Ramos (cell line): Measurements from ENCODE around the gene ZBTB3.
"Not testable (repeated sequence)": the region's sequence is repeated elsewhere in the genome, so short reads cannot be mapped to it uniquely, and the experiment has no call there.

Experiments
- in situ Hi-C: fragments of 300-500 bp; cut with MboI; formaldehyde crosslinking; loops from one replicate; pipeline ENCODE4 v1.14.3; 2022; ENCODE audit warnings: low sequenced_read_pairs; ENCODE audit not compliant: unreplicated experiment

The ZBTB3 gene

DNA sequence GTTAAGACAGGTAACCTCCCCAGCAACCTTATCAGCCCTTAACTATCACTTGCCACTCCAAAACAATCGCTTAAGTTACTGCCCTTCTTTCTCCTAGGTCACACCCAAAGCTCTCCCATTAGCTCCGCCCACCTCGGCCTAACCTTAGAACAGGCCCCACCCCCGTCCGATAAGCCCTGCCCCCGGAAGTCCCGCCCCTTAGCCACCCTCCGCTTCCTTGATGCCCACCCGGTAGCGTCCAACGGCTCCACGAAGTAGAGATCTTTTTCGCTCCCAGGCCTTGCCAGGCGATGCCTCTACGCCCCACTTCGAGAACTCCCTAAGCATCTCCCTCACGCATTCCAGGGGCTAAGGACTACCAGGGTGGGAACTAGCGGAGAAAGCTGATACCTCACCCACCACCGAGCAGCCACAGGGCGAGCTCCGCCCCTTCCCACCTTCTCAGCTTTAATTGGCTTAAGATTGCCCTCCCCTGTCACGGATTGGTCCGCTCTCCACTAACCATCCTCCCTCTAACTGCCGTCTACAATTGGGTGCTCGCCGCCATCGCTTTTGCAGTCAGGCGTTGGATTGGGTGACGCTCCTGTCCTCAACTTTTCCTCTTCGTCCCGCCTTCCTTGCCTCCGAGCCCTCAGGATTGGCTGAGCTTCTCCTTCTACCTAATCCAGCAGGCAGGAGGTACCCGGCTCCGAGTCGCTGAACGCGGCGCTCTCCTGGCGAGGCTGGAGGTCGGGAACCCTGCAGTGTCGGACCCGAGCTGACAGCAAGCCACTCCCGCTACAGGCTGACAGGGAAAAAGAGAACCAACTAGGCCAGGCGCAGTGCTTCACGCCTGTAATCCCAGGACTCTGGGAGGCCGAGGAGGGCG is at the start of gene ZBTB3:
TSS of gene ZBTB3 (minus strand) at position 425 of the 868 bp plus-strand sequence. CDS start 496 bp downstream, outside the sequence.
- in situ Hi-C loops, result no loop called here

DNA sequence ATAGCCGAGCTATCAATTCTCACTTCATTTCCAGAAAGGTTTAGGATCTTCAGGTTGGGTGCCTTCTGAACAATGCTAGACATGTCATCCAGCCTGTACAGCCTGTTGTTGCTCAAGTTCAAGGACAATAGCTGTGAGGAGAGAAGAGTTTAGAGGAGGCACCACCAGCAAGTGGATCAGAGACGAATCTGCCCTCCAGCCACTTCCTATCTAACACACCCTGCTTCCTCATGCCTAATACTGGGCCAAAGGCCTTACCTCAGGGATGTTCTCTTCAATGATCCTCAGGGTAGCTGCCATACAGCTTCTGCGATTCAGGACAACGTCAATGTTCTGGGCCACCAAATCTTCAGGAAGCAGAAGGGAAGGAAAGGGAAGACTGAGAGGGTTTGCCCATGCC is 47.1 kb upstream of the ZBTB3 start:
- in situ Hi-C loops, result no loop called here

DNA sequence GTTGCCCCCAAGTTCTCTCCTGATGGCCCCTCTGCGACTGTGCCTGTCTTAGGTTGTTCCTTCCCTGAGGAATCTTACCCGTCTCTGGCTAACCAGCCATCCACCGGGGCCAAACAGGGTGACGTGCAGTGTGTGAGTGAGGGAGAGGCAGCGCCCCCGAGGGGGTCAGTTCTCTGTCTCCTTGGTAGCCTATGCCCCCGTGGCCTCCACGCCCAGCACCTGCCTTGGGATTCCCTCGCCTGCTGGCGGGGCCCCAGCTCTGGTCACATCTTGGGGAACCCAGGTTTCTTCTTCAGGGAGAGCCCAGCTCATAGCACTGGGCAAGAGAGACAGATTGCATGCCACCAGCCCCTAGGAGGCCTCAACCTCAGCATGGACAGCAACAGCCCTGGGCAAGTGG is 45.5 kb upstream of the ZBTB3 start:
- in situ Hi-C loops, result no loop called here

DNA sequence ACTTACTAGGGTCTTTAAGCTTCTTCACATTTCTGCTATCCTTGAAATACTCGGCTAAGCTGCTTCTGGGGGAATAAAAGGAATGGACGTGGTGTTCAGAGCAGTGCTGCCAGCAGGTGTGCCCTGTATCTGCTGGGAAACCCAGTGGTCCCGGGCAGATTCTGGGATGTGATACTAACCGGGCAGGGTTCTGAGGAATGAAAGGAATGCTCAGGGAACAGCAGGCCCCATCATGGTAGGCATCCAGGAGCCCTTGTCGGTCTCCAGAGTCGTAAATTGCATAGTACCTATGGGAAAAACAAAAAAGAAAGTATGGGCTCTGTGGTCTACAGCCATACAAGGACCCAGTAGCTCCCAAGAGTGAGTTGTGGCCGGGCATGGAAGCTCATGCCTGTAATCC is 42.3 kb upstream of the ZBTB3 start:
- in situ Hi-C loops, result no loop called here

DNA sequence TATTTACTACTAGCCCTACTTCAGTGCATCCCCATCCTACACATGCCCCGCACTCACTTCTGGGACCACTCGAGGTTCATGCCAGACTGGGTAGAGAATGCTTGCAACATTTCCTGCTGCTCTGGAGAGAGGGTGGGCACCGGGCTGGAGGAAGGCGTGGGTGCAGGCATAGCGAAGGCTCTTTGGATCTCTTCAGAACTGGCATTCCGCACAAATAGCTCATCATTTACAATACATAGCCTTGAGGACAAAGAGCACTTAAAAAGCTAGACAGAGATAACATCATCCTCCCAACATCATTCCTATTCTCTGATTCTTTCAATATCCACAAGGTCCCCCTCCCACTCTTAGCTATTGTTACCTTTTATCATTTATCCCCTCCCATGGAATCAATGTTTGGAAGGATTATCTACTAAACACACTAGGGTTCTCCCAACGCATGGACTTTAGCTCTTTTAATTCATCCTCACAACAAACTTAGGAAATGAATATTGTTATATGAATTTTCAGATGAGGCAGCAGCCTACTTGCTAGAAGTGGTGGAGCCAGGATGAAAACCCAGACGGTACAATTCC is 40.3 kb upstream of the ZBTB3 start:
- in situ Hi-C loops, result no loop called here

DNA sequence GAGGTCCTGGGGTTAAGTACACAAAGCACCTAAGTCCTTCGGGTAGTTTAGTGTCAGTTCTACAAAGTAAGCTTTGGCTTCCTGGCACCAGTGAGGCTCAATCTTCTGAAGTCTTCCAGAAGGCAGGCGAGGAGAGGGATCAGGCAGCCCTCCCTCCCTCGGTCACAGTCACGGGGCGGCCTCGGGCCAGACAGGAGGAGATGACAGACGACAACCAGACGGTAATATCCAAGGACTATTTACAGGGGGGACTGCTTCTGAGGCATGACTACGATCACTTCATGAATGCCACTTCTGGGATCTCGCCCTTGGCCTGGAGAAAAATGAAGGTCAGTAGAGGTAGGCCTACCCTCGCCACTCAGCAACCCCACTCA is 38.2 kb upstream of the ZBTB3 start:
- in situ Hi-C loops, result no loop called here

DNA sequence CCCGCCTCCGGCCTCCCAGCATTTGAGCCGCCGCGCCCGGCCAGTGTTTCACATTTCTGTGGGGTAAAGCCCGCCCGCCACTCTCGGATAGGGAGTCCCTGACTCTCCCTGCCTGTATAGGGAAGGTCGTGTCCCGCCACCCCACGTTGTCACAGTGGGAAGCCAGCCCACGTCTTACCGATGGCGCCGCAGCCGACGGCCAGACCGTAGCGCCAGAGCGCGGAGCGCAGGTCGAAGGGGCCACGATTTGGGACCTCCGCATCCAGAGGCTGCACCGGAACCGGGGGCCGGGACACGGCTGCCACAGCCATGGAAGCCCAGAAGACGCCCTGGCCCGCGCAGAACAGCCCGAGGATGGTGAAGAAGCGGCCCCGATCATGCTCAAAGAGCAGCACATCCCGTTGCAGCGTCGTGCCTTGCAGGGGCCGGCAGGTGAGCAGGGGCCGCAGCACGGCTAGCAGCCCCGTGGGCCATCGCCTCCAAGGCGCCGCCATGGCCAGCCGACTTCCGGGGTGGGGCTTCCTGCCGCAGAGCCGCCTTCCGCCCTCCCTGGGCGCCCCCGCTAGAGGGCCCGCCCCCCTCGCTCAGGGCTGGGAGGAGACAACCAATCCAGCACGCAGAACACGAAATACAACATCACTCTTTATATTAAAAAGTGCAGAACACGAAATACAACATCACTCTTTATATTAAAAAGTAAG is 37.7 kb upstream of the ZBTB3 start, which contains the start of gene TMEM223:
TSS of gene TMEM223 (minus strand) at position 506 of the 701 bp plus-strand sequence. CDS start at position 494, 12 bp downstream.
- in situ Hi-C loops, result no loop called here

DNA sequence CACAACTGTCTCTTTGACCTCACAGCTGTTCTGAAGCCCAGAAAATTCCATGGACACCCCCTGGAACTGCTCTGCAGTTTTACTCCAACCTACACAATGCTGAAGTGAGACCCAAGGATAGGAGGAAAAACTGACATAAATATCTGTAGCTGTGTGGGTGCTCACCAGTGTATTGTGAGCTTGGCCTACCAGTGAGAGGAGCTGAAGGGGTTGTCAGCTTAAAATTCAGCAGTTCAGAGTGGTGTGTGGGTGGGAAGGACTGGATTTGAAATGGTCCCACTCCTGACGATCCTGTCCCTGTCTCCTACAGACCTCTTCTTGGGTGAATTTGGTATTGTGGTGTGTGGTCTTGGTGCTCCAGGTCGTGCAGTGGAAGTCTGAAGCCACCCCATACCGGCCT is 35.6 kb upstream of the ZBTB3 start:
- in situ Hi-C loops, result loop anchor here (5.0 kb wide), 1 partner anchor 73 kb away; no protein-coding TSS in a partner anchor

DNA sequence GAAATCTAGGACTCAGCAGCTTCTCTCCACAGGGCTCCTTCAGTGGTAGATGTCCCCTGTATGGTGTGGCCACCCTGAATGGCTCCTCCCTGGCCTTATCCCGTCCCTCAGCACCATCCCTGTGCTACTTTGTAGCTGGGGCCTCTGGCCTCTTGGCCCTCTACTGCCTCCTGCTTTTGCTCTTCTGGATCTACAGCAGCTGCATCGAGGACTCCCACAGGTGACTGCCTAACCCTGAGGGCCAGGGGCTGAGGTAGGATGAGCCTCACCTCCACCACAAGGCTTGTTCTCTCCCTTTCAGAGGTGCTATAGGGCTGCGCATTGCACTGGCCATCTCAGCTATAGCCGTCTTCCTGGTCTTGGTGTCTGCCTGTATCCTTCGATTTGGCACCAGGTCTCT is 35.0 kb upstream of the ZBTB3 start:
- in situ Hi-C loops, result loop anchor here (5.0 kb wide), 1 partner anchor 73 kb away; no protein-coding TSS in a partner anchor

DNA sequence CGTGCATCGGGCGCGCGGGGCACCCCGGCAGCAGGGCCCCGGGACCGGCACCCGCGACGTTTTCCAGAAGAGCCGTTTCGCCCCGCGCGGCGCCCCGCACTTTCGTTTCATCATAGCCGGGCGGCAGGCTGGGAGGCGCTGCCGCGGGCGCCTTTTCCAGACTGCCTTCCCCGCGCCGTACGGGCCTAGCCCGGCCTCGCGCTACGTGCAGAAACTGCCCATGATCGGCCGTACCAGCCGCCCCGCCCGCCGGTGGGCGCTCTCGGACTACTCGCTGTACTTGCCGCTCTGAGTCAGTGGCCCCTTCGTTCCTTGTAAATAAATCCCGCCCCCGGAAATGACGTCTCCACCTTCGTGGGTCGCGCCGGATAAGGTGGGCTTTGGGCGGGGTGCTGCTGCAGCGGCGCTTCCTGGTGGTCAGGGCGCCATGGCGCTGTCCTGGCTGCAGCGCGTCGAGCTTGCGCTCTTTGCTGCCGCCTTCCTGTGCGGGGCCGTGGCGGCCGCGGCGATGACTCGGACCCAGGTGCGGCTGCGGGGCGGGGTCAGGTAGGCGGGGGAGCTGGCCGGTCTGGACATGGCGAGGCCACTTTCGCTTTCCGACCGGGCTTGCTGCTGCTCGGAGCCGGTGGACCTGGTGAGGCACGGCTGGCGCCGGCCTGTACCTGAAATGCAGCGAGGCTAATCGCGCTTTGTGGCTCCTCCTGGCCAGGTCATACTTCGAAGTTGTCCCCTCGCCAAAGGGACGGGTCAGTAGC is 33.2 kb upstream of the ZBTB3 start, which contains the start of gene TMEM179B:
TSS of gene TMEM179B (plus strand) at position 398 of the 755 bp plus-strand sequence. CDS start at position 428, 30 bp downstream.
- in situ Hi-C loops, result loop anchor here (5.0 kb wide), 1 partner anchor 75 kb away; no protein-coding TSS in a partner anchor

DNA sequence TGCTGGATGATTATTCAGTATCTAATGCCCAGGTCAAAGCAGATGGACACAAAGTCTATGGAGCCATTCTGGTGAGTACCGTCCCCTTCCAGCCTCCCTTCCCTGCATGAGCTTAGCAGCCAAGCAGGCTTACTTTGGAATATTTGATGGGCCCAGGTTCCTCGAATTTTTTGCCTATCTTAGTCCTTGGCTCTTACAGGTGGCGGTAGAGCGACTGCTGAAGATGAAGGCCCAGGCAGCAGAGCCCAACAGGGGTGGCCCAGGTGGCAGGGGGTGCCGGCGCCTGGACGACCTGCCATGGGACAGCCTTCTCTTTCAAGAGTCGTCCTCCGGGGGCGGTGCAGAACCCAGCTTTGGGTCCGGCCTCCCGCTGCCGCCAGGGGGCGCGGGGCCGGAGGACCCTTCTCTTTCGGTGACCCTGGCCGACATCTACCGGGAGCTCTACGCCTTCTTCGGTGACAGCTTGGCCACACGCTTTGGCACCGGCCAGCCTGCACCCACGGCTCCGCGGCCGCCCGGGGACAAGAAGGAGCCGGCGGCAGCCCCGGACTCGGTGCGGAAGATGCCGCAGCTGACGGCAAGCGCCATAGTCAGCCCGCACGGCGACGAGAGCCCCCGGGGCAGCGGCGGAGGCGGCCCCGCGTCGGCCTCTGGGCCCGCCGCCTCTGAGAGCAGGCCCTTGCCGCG is 32.5 kb upstream of the ZBTB3 start:
- in situ Hi-C loops, result loop anchor here (5.0 kb wide), 1 partner anchor 76 kb away; no protein-coding TSS in a partner anchor

DNA sequence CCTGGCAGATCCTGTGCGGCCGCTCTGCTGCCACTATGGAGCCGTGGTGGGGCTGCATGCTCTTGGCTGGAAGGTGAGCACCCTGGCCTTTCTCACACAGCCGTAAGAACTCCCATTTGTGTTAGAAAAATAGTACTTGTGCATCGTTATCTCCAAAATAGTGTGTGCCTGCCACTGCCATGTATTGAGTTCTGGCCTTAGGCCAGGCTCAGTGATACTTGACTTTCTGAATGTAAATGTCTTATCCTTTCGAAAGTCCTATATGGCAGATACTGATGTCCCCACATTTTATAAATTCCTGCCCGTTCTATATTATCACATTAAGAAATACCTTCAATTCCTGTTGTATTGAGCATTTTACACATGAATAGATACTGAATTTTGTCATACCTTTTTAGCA is 28.8 kb upstream of the ZBTB3 start:
- in situ Hi-C loops, result no loop called here

DNA sequence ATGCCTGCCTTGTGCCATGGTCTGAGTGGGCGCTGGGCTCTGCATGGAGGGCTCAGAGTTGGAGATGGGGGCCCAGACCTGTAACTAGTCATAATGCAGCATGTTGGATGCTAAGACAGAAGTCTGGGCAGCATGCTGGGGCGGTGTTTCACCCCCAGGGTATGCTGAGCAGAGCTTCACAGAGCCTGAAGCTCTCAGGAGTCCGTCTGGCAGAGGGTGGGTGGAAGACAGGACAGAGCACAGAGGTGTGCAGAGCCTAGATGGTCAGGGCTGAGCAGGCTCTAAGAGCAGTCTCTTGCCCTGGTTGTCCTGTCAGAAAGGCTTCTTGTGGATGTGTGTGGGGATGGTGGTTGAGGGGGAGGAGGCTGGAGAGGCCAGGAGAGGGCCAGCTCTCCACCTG is 24.5 kb upstream of the ZBTB3 start:
- in situ Hi-C loops, result no loop called here

DNA sequence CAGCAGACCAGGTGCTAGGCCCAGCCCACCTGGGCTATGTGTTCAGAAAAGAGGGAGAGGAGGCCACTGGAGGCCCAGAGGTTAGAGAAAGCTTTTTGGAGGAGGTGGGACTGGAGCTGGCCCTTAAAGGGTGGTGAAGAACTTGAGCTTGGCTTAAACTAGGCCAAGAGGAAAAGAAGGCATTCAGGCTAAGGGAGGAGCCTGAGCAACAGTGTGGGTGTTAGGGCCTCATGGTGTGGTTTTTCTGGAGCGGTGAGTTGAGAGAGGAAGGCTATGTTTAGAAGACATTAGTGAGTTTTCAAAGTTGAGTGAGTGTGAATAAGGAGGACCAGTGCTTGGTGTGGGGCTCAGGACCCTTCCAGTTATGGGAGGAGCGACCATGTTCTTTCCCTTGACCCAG is 23.4 kb upstream of the ZBTB3 start:
- in situ Hi-C loops, result no loop called here

DNA sequence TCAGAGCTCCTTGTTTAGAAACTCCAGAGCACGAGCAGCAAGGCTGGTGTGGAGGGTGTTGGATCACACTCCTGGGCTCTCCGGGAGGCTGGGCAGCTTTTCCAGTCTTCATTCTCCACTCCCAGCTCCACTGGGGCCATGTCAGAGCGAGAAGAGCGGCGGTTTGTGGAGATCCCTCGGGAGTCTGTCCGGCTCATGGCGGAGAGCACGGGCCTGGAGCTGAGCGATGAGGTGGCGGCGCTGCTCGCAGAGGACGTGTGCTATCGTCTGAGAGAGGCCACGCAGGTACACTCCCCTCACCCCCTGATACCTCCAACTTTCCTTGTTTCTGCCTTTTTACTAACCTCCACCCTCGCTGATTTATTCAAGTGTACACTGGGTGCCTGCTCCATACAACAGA is 21.7 kb upstream of the ZBTB3 start:
- in situ Hi-C loops, result no loop called here

DNA sequence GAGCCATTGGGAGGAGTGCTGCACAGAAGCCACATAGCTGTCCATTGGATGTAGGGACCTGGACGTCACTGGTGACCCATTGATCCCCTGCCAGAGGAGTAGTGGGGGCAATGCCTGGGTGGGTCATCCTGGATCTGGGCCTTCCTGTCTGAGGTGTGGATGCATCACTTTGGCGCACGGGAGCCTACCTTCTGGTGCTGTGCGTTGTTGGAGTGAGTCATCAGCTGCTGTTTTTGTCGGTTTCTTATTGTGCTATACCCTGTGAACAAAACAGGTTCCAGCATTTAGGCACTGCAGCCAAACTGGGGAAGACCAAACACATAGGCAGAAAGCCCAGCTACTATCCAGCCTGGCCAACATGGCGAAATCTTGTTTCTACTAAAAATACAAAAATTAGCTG is 20.4 kb upstream of the ZBTB3 start:
- in situ Hi-C loops, result no loop called here

DNA sequence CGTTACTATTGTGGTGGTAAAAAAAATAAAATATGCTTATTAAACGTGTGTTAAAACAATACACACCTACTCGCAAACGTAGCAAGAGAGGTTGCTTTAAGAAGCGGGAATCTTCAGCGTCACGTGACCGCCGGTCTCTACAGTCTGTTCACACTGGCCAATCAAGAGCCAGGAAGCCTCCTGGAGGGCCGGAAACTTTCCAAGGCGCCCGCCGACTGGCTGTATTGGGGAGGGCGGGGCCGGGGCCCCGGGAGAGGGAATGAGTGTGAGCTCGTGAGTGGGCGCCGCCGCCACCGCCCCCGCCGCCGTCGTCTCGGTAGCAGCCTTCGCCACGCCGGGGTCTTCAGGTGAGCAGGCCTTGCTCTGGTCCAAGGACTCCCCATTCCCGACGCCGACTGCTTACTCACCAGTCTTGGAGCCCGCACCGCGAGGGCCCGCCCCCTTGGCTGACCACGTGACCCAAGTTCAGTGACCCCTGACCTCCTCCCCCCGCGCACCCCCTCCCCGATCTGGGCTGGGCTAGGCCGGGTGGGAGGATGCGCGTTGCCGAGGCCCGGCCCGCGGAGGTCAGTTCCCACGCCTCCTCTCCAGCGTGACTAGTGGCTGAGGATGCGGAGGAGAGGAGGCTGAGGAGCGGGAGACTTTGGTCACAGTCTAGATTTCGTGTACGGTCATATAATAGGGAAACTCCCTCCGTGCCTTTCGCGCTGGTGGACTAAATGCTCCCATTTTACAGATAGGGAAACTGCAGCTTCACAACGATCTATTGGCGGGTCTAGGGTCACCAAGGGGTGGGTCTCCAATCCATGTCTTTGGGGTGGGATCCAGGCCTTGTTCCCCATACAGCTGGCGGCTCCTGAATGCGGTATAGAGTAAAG is 17.4 kb upstream of the ZBTB3 start, which contains the start of gene TAF6L:
TSS of gene TAF6L (plus strand) at position 253 of the 878 bp plus-strand sequence. CDS start 4,388 bp downstream, outside the sequence.
- in situ Hi-C loops, result no loop called here

DNA sequence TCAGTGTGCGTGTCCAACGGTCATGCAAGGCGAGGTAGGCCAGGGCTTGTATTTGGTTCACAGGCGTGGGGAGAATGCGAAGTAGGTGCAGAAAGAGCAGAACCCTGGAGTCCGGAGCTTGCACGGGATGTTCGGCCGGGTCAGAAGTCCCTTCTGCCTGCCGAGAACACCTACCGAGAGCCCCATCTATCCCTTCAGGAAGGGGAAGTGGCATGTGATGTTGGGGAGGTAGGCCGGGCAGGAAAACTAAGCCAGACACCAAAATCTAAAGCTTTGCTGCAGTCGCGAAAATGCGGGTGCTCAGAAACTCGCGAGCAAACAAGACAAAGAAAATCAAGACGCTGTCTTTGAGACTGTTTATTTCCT is 16.8 kb upstream of the ZBTB3 start:
- in situ Hi-C loops, result no loop called here

DNA sequence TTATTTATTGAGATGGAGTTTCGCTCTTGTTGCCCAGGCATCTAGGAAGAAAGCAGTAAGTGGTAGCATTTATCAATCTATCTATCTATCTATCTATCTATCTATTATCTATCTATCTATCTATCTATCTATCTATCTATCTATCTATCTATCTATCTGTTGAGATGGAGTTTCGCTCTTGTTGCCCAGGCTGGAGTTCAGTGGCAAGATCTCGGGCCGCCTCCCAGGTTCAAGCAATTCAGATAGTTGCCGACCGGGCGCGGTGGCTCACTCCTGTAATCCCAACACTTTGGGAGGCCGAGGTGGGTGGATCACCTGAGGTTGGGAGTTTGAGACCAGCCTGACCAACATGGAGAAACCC is 6.9 kb upstream of the ZBTB3 start:
- in situ Hi-C loops, result not testable (repeated sequence)
